Neuron (in vitro differentiated cells): ENCODE measurements around the gene BCKDK.
"Not testable (repeated sequence)": the region's sequence is repeated elsewhere in the genome, so short reads cannot be mapped to it uniquely, and the experiment has no call there.

ENCODE experiments used
- H2AFZ ChIP-seq: one replicate; pipeline ENCODE4 v1.6.1; 2013; ENCODE audit warnings: low read depth, mild to moderate bottlenecking, inconsistent platforms, low read length, moderate library complexity
- H3K27me3 ChIP-seq: one replicate; pipeline ENCODE4 v1.6.1; 2013; ENCODE audit warnings: low read length; ENCODE audit not compliant: insufficient read depth
- H3K36me3 ChIP-seq: one replicate; pipeline ENCODE4 v1.6.1; 2013; ENCODE audit warnings: low read length; ENCODE audit not compliant: insufficient read depth
- H3K4me1 ChIP-seq: one replicate; pipeline ENCODE4 v1.6.1; 2013; ENCODE audit warnings: low read length; ENCODE audit not compliant: insufficient read depth
- H3K4me3 ChIP-seq: 2 replicates; pipeline ENCODE4 v1.5.1; 2013; ENCODE audit warnings: mild to moderate bottlenecking, low read length, moderate library complexity
- H3K9me3 ChIP-seq: one replicate; pipeline ENCODE4 v1.6.1; 2013; ENCODE audit warnings: low read length

BCKDK gene

GRCh38 chr16:31150976-31151375 is 42.8 kb downstream of the BCKDK start:
- not testable (repeated sequence) for H3K4me3 ChIP-seq, H3K9me3 ChIP-seq, H3K36me3 ChIP-seq, H2AFZ ChIP-seq, H3K4me1 ChIP-seq
- H3K27me3 ChIP-seq, result peaks cover 39% of the 10 kb centered on the region

- H3K27me3 ChIP-seq, result no peaks in the 10 kb centered on the region
- no peaks in the 10 kb centered on the region for H3K9me3 ChIP-seq
- no peak overlapping the region for H3K4me3 ChIP-seq
- no peaks in the 10 kb centered on the region for H3K4me1 ChIP-seq
- H2AFZ ChIP-seq, result no peak overlapping the region
- no peaks in the 10 kb centered on the region for H3K36me3 ChIP-seq
These were observed 49.0 kb downstream of the BCKDK start for GRCh38 chr16:31157136-31157535.
